SJSA1 (cell line): Measurements from ENCODE around the gene RUFY3. TPM values are rescaled to one million over a fixed set of nuclear protein-coding genes. Genes with fewer than 3 reads are reported as not detected.

Experiments
- DNase-seq, 2 experiments: peaks; one replicate each; pipeline ENCODE4 v3.0.0-alpha.2; 2015 to 2020; ENCODE audit warnings: low spot score in 2 of 2, low read depth in 1 of 2
- H3K27ac ChIP-seq: fragments of 250-450 bp; sonication (Bioruptor Pico); 2 replicates; pipeline ENCODE4 v1.5.1; 2020; ENCODE audit warnings: mild to moderate bottlenecking, moderate library complexity
- H3K27me3 ChIP-seq: fragments of 250-450 bp; sonication (Bioruptor Pico); replicated peaks from 2 replicates; pipeline ENCODE4 v1.5.1; 2020; ENCODE audit warnings: mild to moderate bottlenecking, moderate library complexity
- H3K36me3 ChIP-seq: fragments of 250-450 bp; sonication (Bioruptor Pico); 2 replicates; pipeline ENCODE4 v1.5.1; 2020; ENCODE audit warnings: mild to moderate bottlenecking
- H3K4me1 ChIP-seq: fragments of 250-450 bp; sonication (Bioruptor Pico); replicated peaks from 2 replicates; pipeline ENCODE4 v1.6.1; 2021; ENCODE audit warnings: mild to moderate bottlenecking
- H3K4me3 ChIP-seq: fragments of 250-450 bp; sonication (Bioruptor Pico); 2 replicates; pipeline ENCODE4 v1.5.1; 2020; ENCODE audit warnings: mild to moderate bottlenecking
- H3K9me3 ChIP-seq: fragments of 250-450 bp; sonication (Bioruptor Pico); replicated peaks from 2 replicates; pipeline ENCODE4 v1.5.1; 2020; ENCODE audit warnings: mild to moderate bottlenecking
- total RNA-seq: library from RNA; depleted of rRNA; stranded (reverse); fragments of >200 nt; shearing (Covaris generic); gene quantifications from 2 replicates; pipeline ENCODE4 v1.2.3, GENCODE V29; 2014

RUFY3 gene
- total RNA-seq, 1 experiment from 2014 or later = 21.1 TPM

DNA sequence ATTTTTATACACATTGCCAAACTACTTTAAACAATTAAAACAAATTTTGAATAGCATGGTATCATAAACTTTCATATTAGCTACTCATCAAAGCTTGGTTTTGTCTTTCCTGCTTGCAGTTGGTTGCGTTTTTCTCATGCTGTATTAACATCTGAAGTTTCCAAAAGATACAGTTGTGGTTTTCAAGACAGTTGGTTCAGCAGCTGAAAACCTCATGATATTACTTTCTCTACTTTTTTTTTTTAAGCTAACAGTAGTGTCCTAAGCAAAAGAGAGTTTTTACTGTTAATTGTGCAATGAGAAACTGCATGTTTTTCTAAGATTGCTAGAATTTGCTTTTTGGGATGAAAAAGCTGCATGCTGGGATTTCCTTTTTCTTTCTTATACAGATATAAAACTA, 15.2 kb downstream of the RUFY3 start:
- H3K27me3 ChIP-seq = no peaks in the 10 kb centered on the region
- peaks cover 26% of the 10 kb centered on the region for H3K4me1 ChIP-seq
- H3K9me3 ChIP-seq = no peaks in the 10 kb centered on the region
- no peak overlapping the region for H3K27ac ChIP-seq
- no peak for DNase-seq
- no peaks in the 10 kb centered on the region for H3K36me3 ChIP-seq
- H3K4me3 ChIP-seq = no peak overlapping the region

DNA sequence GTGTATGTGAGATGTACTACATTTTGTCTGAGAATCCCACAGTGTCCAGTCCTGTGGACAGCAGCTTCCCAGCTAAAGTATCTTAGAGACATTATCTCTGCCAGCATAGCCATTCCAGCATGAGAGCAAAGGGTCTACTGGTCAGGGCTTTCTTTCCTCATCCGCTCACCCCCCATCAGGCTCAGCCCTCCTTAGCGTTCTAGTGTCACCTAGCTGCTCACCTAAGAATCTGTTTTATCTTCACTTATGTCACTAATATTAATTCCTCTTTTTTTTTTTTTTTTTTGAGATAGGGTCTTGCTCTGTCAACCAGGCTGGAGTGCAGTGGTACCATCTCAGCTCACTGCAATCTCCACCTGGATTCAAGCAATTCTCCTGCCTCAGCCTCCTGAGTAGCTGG, 15.6 kb downstream of the RUFY3 start:
- no peak overlapping the region for H3K27ac ChIP-seq

DNA sequence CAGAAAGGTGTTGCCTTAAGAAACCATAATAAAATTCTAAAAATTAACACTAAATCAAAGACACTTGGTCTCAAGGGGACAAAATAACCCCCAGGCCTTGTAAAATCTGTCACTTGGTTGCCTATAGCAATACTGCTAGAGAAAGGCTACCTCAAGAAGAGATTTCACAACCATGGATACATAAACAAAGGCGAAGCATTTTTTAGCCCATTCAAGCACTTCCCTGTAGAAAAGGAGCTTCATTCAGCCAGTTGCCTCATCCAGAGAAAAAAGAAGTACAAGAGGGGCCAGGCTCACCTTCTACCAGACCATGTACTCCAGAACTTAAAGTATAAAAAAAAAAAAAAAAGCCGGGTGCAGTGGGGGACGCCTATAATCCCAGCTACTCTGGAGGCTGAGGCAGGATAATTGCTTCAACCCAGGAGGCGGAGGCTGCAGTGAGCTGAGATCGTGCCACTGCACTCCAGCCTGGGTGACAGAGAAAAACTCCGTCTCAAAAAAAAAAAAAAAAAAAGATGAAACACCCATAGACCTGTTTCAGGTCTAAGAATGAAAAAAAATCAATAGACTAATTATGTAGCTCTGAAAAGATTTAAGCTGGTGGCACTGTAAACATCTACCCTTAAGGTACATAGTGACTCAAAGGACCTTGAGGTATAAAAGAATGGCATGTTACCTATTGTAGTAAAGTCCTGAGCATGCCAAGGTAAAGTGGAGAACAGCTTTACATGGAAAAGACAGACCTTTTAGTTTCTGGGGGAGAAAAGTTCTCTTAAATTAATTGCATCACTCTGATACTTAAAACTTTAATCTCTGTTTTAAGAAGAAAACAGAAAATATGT, 18.0 kb downstream of the RUFY3 start:
- DNase-seq = no peak
- H3K4me3 ChIP-seq = no peak overlapping the region
- H3K27me3 ChIP-seq = no peaks in the 10 kb centered on the region
- H3K36me3 ChIP-seq = no peaks in the 10 kb centered on the region
- no peak overlapping the region for H3K27ac ChIP-seq
- peaks cover 15% of the 10 kb centered on the region for H3K4me1 ChIP-seq
- H3K9me3 ChIP-seq = no peaks in the 10 kb centered on the region

More for the DNA sequence above, 15.6 kb downstream of the RUFY3 start:
- no peak for DNase-seq
- H3K27me3 ChIP-seq = no peaks in the 10 kb centered on the region
- H3K4me3 ChIP-seq = no peak overlapping the region
- no peaks in the 10 kb centered on the region for H3K36me3 ChIP-seq
- H3K9me3 ChIP-seq = no peaks in the 10 kb centered on the region
- H3K4me1 ChIP-seq = peaks cover 26% of the 10 kb centered on the region

DNA sequence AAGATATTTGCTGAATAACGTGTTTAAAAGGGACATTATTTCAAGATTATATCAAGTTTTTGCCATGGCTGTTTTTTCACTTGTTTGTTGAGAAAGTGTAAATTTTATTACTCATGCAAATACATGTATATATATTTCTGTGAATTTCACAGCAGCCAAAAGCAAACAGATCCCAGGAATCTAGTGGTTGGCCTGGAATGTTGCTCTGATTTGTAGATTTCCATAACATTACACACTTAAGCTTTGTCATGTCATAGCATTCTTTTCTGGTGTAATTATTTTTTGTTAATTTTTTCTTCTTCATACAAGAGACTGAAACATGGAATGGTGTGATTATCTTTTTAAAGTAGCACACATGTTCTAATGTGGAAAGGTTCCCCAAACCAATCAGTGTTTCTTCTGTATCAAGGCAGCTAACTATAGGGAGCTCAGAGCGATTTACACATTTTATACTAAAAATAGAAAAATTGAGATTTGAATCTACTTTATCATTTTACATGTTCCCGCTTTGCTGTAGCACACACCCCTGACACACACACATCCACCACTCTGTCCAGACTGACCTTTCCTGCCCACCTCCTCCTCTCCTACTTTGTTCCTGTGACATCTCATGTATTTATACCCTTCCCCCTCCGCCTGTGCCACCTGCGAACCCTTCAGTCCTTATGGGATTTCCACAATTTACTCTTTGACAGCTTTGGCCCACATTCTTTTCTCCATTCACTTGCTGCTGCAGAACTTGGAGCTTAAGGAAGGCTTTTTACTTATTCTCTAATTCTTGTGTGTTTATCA, 20.3 kb downstream of the RUFY3 start:
- Histone ChIP-seq H3K27ac (no peak overlapping the region), H3K36me3 (no peaks in the 10 kb centered on the region), H3K9me3 (no peaks in the 10 kb centered on the region), H3K27me3 (no peaks in the 10 kb centered on the region), H3K4me1 (peaks cover 4% of the 10 kb centered on the region; the same call in 1 of the 2 replicates), H3K4me3 (no peak overlapping the region)
- DNase-seq = no peak

DNA sequence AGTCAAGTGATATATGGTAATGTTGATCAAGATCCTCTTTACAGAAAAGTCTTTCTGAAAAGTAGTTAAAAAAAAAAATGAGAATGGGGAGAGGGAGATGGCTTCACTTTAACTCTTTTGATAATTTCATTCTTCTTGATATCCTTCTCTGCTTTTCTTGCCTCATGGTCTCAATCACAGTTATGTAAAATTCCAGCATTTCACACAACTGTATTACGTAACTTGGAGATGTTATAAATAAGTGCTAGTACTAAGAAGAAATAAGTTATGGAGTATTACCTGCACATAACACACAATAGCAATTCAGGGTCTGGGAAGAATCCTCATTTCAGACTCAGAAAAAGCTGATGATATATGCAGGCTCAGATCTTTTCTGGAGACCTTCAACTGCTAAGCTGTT, 22.0 kb downstream of the RUFY3 start:
- Histone ChIP-seq H3K4me1 (peaks cover 4% of the 10 kb centered on the region; the same call in 1 of the 2 replicates), H3K27ac (no peak overlapping the region), H3K4me3 (no peak overlapping the region), H3K27me3 (no peaks in the 10 kb centered on the region), H3K9me3 (no peaks in the 10 kb centered on the region), H3K36me3 (no peaks in the 10 kb centered on the region)
- DNase-seq = no peak

DNA sequence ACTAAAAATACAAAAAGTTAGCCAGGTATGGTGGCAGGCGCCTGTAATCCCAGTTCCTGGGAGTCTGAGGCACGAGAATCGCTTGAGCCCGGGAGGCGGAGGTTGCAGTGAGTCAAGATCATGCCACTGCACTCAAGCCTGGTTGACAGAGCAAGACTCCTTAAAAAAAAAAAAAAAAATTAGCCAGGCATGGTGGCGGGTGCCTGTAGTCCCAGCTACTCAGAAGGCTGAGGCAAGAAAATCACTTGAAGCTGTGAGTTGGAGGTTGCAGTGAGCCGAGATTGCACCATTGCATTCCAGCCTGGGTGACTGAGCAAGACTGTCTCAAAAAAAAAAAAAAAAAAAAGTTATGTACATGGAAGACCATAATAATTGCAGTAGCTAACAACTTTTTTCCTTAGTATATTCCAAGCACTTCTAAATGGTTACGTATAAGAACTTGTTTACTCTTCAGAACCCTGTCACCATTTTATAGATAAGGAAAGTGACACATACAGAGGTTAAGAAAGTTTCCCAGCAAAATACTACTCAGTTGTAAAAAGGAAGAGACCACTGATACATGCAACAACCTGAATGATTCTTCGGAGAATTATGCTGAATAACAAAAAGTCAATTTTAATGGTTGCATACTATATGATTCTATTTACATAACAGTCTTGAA, 24.5 kb downstream of the RUFY3 start:
- Histone ChIP-seq H3K4me3 (no peak overlapping the region), H3K36me3 (no peaks in the 10 kb centered on the region), H3K4me1 (peaks cover 3% of the 10 kb centered on the region; the same call in 1 of the 2 replicates), H3K9me3 (no peaks in the 10 kb centered on the region), H3K27ac (no peak overlapping the region), H3K27me3 (no peaks in the 10 kb centered on the region)
- no peak for DNase-seq

DNA sequence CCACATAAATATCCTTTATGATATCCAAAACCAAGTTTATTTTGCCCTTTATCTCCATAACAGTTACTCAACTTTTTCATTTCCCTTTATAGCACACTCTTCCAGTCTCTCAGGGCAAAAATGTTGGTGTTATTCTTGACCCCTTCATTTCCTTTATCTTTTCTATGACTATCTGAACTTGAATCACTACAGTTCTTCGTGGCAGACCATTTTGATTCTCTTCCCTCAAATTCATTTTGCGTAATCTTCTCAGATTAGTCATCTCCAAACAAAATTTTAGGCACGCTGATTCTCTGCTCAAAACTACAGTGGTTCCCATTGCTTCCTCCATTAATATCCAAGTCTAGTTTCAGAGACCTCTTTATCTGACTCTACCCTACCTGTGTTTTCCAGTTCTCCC, 26.1 kb downstream of the RUFY3 start:
- Histone ChIP-seq H3K9me3 (no peaks in the 10 kb centered on the region), H3K27ac (no peak overlapping the region), H3K4me3 (no peak overlapping the region), H3K36me3 (no peaks in the 10 kb centered on the region), H3K27me3 (no peaks in the 10 kb centered on the region), H3K4me1 (no peaks in the 10 kb centered on the region)
- no peak for DNase-seq

DNA sequence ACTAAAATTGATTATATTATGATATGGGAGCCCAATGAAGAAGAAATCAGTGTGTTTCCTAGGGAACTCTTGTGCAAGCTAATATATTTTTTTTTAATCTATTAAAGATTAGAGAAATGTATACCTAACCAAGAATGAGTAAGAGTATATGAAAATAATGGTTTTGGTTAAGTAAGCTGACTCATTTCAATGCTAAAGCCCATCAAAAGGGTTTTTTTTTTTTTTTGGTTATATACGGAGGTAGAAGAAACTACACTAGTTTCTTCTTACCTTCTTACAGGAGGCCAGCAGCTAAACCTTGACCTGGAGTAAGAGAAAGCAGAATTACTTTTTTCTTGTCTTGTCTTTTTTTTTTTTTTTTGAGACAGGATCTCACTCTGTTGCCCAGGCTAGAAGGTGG, 27.5 kb downstream of the RUFY3 start:
- Histone ChIP-seq H3K36me3 (no peaks in the 10 kb centered on the region), H3K27me3 (no peaks in the 10 kb centered on the region), H3K4me1 (no peaks in the 10 kb centered on the region), H3K9me3 (no peaks in the 10 kb centered on the region), H3K4me3 (no peak overlapping the region), H3K27ac (no peak overlapping the region)
- no peak for DNase-seq

DNA sequence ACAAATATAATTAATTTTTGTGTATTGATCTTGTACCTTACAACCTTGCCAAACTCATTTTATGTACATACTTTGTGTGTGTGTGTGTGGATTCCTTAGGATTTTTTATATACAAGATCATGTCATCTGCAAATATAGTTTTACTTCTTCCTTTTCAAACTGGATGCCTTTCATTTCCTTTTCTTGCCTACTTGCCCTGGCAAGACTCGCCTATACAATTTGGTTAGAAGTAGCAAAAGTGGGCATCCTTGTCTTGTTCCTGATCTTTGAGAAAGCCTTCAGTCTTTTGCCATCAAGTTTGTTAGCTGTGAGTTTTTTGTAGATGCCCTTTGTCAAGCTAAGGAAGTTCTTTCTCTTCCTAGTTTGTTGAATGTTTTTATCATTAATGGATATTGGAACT, 30.5 kb downstream of the RUFY3 start:
- no peak for DNase-seq
- no peak overlapping the region for H3K27ac ChIP-seq
- no peaks in the 10 kb centered on the region for H3K4me1 ChIP-seq
- H3K36me3 ChIP-seq = no peaks in the 10 kb centered on the region
- H3K27me3 ChIP-seq = no peaks in the 10 kb centered on the region
- no peak overlapping the region for H3K4me3 ChIP-seq
- no peaks in the 10 kb centered on the region for H3K9me3 ChIP-seq

DNA sequence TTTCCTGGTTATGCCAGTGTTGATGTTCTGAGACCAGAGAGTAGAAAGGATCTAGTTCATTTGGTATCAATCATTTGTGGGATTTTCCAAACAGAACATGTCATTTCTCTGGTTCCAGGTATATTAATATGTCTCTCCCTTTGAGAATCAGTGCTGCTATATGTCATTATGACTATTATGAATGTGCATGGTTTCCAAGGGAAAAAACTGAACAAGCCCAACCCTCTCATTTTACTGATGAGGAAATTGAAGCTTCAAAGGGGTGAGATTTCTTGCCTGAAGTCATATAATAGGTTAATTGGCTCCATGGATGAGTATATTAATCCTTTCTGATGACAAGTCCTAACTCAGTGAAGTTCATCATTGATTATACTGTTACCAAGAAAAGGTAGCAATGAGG, 31.9 kb downstream of the RUFY3 start:
- Histone ChIP-seq H3K9me3 (no peaks in the 10 kb centered on the region), H3K4me3 (no peak overlapping the region), H3K36me3 (no peaks in the 10 kb centered on the region), H3K4me1 (no peaks in the 10 kb centered on the region), H3K27me3 (no peaks in the 10 kb centered on the region), H3K27ac (no peak overlapping the region)
- DNase-seq = no peak

DNA sequence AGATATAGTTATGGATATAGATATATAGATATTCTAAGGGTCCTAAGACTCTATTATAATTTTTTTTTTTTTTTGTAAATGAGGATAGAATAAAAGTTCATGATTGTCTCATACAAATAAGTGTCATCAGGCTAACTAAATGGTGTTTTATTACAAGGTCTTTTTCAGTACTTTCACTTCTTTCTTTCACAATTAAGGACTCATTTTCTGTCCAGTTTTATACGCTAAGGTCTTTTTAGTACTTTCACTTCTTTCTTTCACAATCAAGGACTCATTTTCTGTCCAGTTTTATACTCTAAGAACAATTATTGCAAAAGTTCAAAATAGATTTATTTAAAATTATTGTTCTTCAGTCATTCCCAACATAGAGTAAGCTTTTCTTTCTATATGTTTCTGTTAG, 32.7 kb downstream of the RUFY3 start:
- no peaks in the 10 kb centered on the region for H3K36me3 ChIP-seq
- 0 out of 2 replicates have a peak, but pooled peaks cover 4% of the 10 kb centered on the region for H3K4me1 ChIP-seq
- H3K27ac ChIP-seq = no peak overlapping the region
- DNase-seq = no peak
- H3K4me3 ChIP-seq = no peak overlapping the region
- H3K9me3 ChIP-seq = no peaks in the 10 kb centered on the region
- no peaks in the 10 kb centered on the region for H3K27me3 ChIP-seq

DNA sequence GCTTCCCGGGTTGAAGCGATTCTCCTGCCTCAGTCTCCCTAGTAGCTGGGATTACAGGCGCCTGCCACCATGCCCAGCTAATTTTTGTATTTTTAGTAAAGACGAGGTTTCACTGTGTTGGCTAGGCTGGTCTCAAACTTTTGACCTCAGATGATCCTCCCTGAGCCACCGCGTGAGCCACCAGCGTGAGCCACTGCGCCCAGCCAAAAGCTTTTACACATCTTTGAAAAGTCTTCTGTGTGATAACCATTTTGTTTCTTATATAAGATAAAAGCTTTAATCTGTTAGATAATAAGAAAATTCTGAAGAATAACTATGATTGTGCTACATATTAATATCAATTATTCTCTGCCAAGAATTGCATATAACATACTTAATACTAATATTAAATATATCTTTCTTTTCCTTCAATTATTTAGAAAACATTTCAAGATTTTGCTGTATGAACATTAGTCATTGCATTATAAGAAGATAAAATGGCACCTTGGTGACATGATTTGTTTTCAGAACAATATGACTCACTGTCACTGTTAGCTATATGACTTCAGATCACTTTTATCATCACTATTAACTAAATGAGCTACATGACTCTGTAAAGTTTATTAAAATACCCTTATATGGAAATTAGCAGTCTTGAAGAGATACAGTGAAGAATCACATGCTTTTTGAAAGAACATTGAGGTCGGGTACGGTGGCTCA, 33.4 kb downstream of the RUFY3 start:
- Histone ChIP-seq H3K27ac (no peak overlapping the region), H3K36me3 (no peaks in the 10 kb centered on the region), H3K4me3 (no peak overlapping the region), H3K9me3 (no peaks in the 10 kb centered on the region), H3K27me3 (no peaks in the 10 kb centered on the region), H3K4me1 (0 out of 2 replicates have a peak, but pooled peaks cover 4% of the 10 kb centered on the region)
- DNase-seq = no peak

DNA sequence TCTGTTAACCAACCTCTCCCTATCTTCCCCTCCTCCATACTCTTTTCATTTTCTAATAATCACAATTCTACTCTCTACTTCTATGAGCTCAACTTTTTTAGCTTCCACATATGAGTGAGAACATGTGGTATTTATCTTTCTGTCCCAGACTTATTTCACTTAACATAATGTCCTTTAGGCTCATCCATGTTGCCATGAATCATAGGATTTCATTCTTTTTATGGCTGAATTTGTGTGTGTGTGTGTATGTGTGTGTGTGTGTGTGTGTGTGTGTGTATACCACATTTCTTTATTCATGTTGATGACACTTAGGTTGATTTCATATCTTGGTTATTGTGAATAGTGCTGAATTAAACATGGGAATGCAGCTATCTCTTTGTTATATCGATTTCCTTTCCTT, 37.4 kb downstream of the RUFY3 start:
- Histone ChIP-seq H3K9me3 (no peaks in the 10 kb centered on the region), H3K4me3 (no peak overlapping the region), H3K4me1 (0 out of 2 replicates have a peak, but pooled peaks cover 4% of the 10 kb centered on the region), H3K36me3 (peaks cover 2% of the 10 kb centered on the region; the same call in 1 of the 2 replicates), H3K27me3 (no peaks in the 10 kb centered on the region), H3K27ac (no peak overlapping the region)
- no peak for DNase-seq
